GM12801 (cell line): ENCODE measurements around the gene RHOD.

Experiments
- CTCF ChIP-seq: IDR thresholded peaks from one replicate; pipeline ENCODE4 v1.5.1; 2011; ENCODE audit warnings: control low read depth; ENCODE audit not compliant: insufficient read length; ENCODE audit errors: extremely low read depth

The RHOD gene

GRCh38 chr11:67048515-67049130 lies 8.0 kb upstream of the RHOD start:
- no peak for TF ChIP-seq CTCF

GRCh38 chr11:67050139-67050538 lies 6.5 kb upstream of the RHOD start:
- TF ChIP-seq CTCF = no peak

GRCh38 chr11:67051180-67051893 lies 5.3 kb upstream of the RHOD start:
- no peak for TF ChIP-seq CTCF

- no peak for TF ChIP-seq CTCF
These were observed 4.6 kb upstream of the RHOD start for GRCh38 chr11:67051945-67052488.

- no peak for TF ChIP-seq CTCF
These were observed 3.8 kb upstream of the RHOD start for GRCh38 chr11:67052891-67053290.

- no peak for TF ChIP-seq CTCF
These were observed 2.7 kb upstream of the RHOD start for GRCh38 chr11:67053896-67054329.

- no peak for TF ChIP-seq CTCF
These were observed 2.3 kb upstream of the RHOD start for GRCh38 chr11:67054346-67054835.
